Tibial nerve (tissue), 4 donors: Measurements from ENCODE around the gene HYI.

Experiments
- CTCF ChIP-seq, 5 experiments: fragments of 200-600 bp in 3 of 5; fragments of 450-650 bp in 2 of 5; sonication (generic) in 3 of 5; IDR thresholded peaks; one replicate each; pipeline ENCODE4 v1.5.1; 2016 to 2019; ENCODE audit warnings: antibody characterized with exemption in 5 of 5, mild to moderate bottlenecking in 3 of 5, moderate library complexity in 2 of 5
- EP300 ChIP-seq, 2 donors: sonication (generic); formaldehyde crosslinking; IDR thresholded peaks; one replicate each; pipeline ENCODE4 v1.6.1; 2017; ENCODE audit warnings: antibody characterized with exemption in 2 of 2, mild to moderate bottlenecking in 1 of 2

- TF ChIP-seq CTCF (IDR thresholded peaks at IDR 0.05) (no peak), EP300 (IDR thresholded peaks at IDR 0.05) (no peak)
Measured at GRCh38 chr1:43446388-43446740, 7.4 kb downstream of the HYI start.
